Naive thymus-derived CD4-positive, alpha-beta T cell (primary cell): Measurements from ENCODE around the gene AKAP5. TPM values are rescaled to one million over a fixed set of nuclear protein-coding genes. Genes with fewer than 3 reads are reported as not detected.
A peak's percentile ranks its signal among the peaks of the same experiment; 100 is the strongest.

Experiments
- ATAC-seq: fragments of 150-1000 bp; cut with Tn5 transposase; 2 replicates; pipeline ENCODE4 v1.10.0; 2021; ENCODE audit warnings: mild to moderate bottlenecking, moderate library complexity
- CTCF ChIA-PET: fragments of 350-600 bp; sonication (Branson Sonifier 250); formaldehyde crosslinking; loops from one replicate; lab custom pipeline; 2021; ENCODE audit warnings: antibody characterized with exemption; lab: Charles Lee
- POLR2A ChIA-PET: fragments of 350-600 bp; sonication (Branson Sonifier 250); formaldehyde crosslinking; loops from one replicate; lab custom pipeline; 2021; ENCODE audit warnings: antibody characterized with exemption, inconsistent platforms; lab: Charles Lee
- DNase-seq, 9 donors: peaks; one replicate each; pipeline versions ENCODE4 v3.0.0 to v3.0.0-alpha.2; 2020 to 2022; ENCODE audit warnings: mixed read lengths in 1 of 9
- H3K27ac ChIP-seq: one replicate; pipeline ENCODE4 v1.7.0; 2013; ENCODE audit warnings: mild to moderate bottlenecking, low read depth, low read length, moderate library complexity
- H3K27me3 ChIP-seq, 2 donors: one replicate each; pipeline ENCODE4 v1.7.0; 2013; ENCODE audit warnings: low read length in 2 of 2, mild to moderate bottlenecking in 2 of 2, moderate library complexity in 2 of 2; ENCODE audit not compliant: control insufficient read depth in 2 of 2, insufficient read depth in 2 of 2
- H3K36me3 ChIP-seq, 3 experiments: 1 replicate in 2 of 3; 2 replicates in 1 of 3; pipeline ENCODE4 v1.7.0; 2013; ENCODE audit warnings: low read length in 3 of 3, mild to moderate bottlenecking in 3 of 3, moderate library complexity in 1 of 3; ENCODE audit not compliant: insufficient read depth in 3 of 3, control insufficient read depth in 2 of 3
- H3K4me1 ChIP-seq, 2 donors: one replicate each; pipeline ENCODE4 v1.7.0; 2013; ENCODE audit warnings: low read length in 2 of 2, mild to moderate bottlenecking in 2 of 2, moderate library complexity in 1 of 2; ENCODE audit not compliant: control insufficient read depth in 2 of 2, insufficient read depth in 2 of 2
- H3K4me3 ChIP-seq: 2 replicates; pipeline ENCODE4 v1.7.0; 2013; ENCODE audit warnings: mild to moderate bottlenecking, low read length
- H3K9me3 ChIP-seq, 3 experiments: 1 replicate in 2 of 3; 2 replicates in 1 of 3; pipeline ENCODE4 v1.7.0; 2013; ENCODE audit warnings: low read length in 3 of 3; ENCODE audit not compliant: control insufficient read depth in 2 of 3
- H3K27ac Mint-ChIP-seq, 9 donors: one replicate each; pipeline ENCODE4 v1.8.0; 2020 to 2022; ENCODE audit warnings: mixed read lengths in 9 of 9, mild to moderate bottlenecking in 8 of 9, moderate library complexity in 5 of 9, inconsistent platforms in 2 of 9
- H3K27me3 Mint-ChIP-seq, 5 donors: one replicate each; pipeline ENCODE4 v1.8.0; 2021 to 2022; ENCODE audit warnings: mixed read lengths in 5 of 5, mild to moderate bottlenecking in 1 of 5
- H3K36me3 Mint-ChIP-seq, 5 donors: one replicate each; pipeline ENCODE4 v1.8.0; 2020 to 2022; ENCODE audit warnings: mixed read lengths in 5 of 5, mild to moderate bottlenecking in 3 of 5, inconsistent platforms in 1 of 5
- H3K4me1 Mint-ChIP-seq, 7 donors: one replicate each; pipeline ENCODE4 v1.8.0; 2020 to 2022; ENCODE audit warnings: mixed read lengths in 7 of 7, mild to moderate bottlenecking in 3 of 7, inconsistent platforms in 1 of 7
- H3K4me3 Mint-ChIP-seq, 10 donors: one replicate each; pipeline ENCODE4 v1.8.0; 2020 to 2022; ENCODE audit warnings: mild to moderate bottlenecking in 10 of 10, mixed read lengths in 10 of 10, moderate library complexity in 6 of 10, inconsistent platforms in 2 of 10
- H3K9me3 Mint-ChIP-seq, 11 donors: one replicate each; pipeline ENCODE4 v1.8.0; 2020 to 2022; ENCODE audit warnings: mixed read lengths in 11 of 11, mild to moderate bottlenecking in 4 of 11, inconsistent platforms in 1 of 11, moderate library complexity in 1 of 11
- intact Hi-C, 2 donors: fragments of 100-400 bp; cut with micrococcal nuclease; formaldehyde crosslinking; loops; one replicate each; pipeline ENCODE4 v1.15.1; 2023
- polyA plus RNA-seq, 2 donors: library from polyadenylated mRNA; unstranded; fragments of 300-500 nt; fragmentation: Illumina TruSeq; gene quantifications; one replicate each; pipeline ENCODE4 v1.2.3, GENCODE V29; 2021
- total RNA-seq, 6 experiments: library from RNA in 5 of 6; stranded (reverse) in 5 of 6; gene quantifications; 1 replicate in 5 of 6; 2 replicates in 1 of 6; pipeline ENCODE4 v1.2.3 and lab custom pipeline; 2021 to 2026

Gene AKAP5
- total and polyA plus RNA-seq, 7 experiments from 2014 or later: 0.03 to 1.7 (median 0.12) TPM; not detected in 1

GRCh38 chr14:64504310-64504896, 39.1 kb downstream of the AKAP5 start, which contains the start of gene ZBTB1:
ZBTB1 (plus strand) TSS chr14:64504770; CDS start chr14:64521505, 16,735 bp downstream.
- Mint-ChIP-seq H3K36me3 (peaks cover 0 to 42% (median 0%) of the 10 kb centered on the region in 5 donors), H3K4me3 (peak within 1 kb of the TSS; percentile 88 to 100 (median 96)), H3K9me3 (peaks cover 0 to 6% (median 0%) of the 10 kb centered on the region in 11 donors), H3K4me1 (peaks cover 46 to 70% (median 60%) of the 10 kb centered on the region in 7 donors), H3K27me3 (peaks cover 0 to 3% (median 0%) of the 10 kb centered on the region in 5 donors), H3K27ac (peak within 1 kb of the TSS; percentile 96 to 100 (median 100))
- ATAC-seq (peak; percentile 54), DNase-seq (peak; percentile 75 to 90 (median 85))
- peaks cover 0 to 8% (median 0%) of the 10 kb centered on the region in 3 experiments for H3K36me3 ChIP-seq
- ChIA-PET CTCF (interaction anchor here (0.6 to 1.4 kb wide), 2 partner anchors 75 to 870 kb away, joined by 3 read pairs; no protein-coding TSS in a partner anchor), POLR2A (interaction anchor here (0.8 to 6.5 kb wide), 17 partner anchors 9 to 961 kb away, joined by 3 to 157 read pairs (median 6); partner anchors contain the start of genes AKAP5, HSPA2, MTHFD1 and PPP2R5E)
- intact Hi-C loops: loop anchor here (1.0 to 5.0 kb wide), 6 partner anchors 37 to 1342 kb away; partner anchors contain the start of genes AKAP5 (in 1 of the 2), CHURC1 (in 1 of the 2), FNTB (in 1 of the 2) and SGPP1 (in 1 of the 2)
- H3K4me3 ChIP-seq: peak within 1 kb of the TSS; percentile 88
- peak within 1 kb of the TSS; percentile 99 for H3K27ac ChIP-seq
- H3K27me3 ChIP-seq: no peaks in the 10 kb centered on the region
- peaks cover 39 to 57% of the 10 kb centered on the region in 2 donors for H3K4me1 ChIP-seq
- no peaks in the 10 kb centered on the region for H3K9me3 ChIP-seq

DNA sequence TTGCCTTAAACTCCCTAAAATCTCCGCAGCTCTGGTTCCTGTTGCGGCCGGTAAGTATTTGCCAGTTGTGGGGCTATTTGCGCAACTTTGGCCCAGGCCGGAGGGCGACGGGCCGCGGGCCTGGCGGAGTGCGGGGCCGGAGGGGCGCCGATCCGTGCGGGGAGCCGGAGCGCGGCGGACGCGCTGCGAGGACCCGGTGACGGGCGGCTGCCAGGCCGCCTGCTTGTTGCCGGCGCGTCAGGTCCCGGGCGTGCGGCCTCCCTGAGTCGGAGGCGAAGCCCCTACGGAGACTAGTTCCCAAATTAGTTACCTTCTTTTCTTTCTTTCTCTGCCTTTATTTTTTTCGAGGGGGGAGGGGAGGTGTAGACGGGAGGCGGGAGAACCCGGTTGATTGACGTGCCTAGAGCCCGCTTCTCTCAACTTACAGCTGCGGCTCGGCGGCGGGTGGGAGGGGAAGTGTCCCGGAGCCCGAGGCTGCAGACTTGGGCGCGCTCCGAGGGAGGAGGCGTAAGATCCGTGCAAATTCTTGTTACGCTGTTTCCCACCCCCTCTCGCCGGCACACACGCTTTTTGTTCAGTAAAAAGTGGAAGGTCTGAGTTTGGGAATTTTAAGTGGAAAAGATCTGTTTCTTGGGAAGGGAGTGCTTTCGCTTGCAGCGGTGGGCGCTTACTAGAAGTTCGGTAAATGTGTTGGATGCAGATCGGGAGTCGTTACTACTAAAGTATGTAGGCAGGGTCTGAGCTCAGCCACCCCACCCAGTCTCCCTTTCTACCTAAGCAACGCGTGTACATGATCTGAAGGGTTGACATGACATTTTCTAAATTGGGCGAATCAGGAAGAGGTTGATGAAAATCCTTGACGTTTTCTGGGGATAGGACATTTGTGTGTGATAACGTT, 39.8 kb downstream of the AKAP5 start:
- peaks cover 44 to 70% (median 58%) of the 10 kb centered on the region in 7 donors for H3K4me1 Mint-ChIP-seq
- DNase-seq: peak; percentile 57 to 92 (median 88)

GRCh38 chr14:64506721-64507120, 41.4 kb downstream of the AKAP5 start:
- Mint-ChIP-seq H3K27me3 (peaks cover 0 to 3% (median 0%) of the 10 kb centered on the region in 5 donors), H3K36me3 (peaks cover 0 to 35% (median 0%) of the 10 kb centered on the region in 5 donors), H3K27ac (peak overlapping the region; percentile 59 to 100 (median 97)), H3K4me1 (peaks cover 60 to 76% (median 66%) of the 10 kb centered on the region in 7 donors), H3K4me3 (peak overlapping the region; percentile 88 to 100 (median 92)), H3K9me3 (peaks cover 0 to 6% (median 0%) of the 10 kb centered on the region in 11 donors)
- peak overlapping the region; percentile 88 for H3K4me3 ChIP-seq
- H3K27me3 ChIP-seq: no peaks in the 10 kb centered on the region
- DNase-seq (no peak), ATAC-seq (no peak)
- H3K36me3 ChIP-seq: peaks cover 0 to 8% (median 0%) of the 10 kb centered on the region in 3 experiments
- peak overlapping the region; percentile 99 for H3K27ac ChIP-seq
- peaks cover 38 to 53% of the 10 kb centered on the region in 2 donors for H3K4me1 ChIP-seq
- ChIA-PET CTCF (interaction anchor here (0.8 kb wide), 1 partner anchor 10 kb away, joined by 4 read pairs; no protein-coding TSS in a partner anchor), POLR2A (interaction anchor here (0.6 to 2.9 kb wide), 4 partner anchors 9 to 43 kb away, joined by 3 to 17 read pairs (median 8); no protein-coding TSS in a partner anchor)
- H3K9me3 ChIP-seq: no peaks in the 10 kb centered on the region
- intact Hi-C loops: no loop called here

More for the DNA sequence above, 39.8 kb downstream of the AKAP5 start:
- Histone ChIP-seq H3K4me3 (peak overlapping the region; percentile 88), H3K27me3 (no peaks in the 10 kb centered on the region), H3K4me1 (peaks cover 35 to 52% of the 10 kb centered on the region in 2 donors), H3K27ac (peak overlapping the region; percentile 99), H3K36me3 (peaks cover 0 to 8% (median 0%) of the 10 kb centered on the region in 3 experiments), H3K9me3 (no peaks in the 10 kb centered on the region)
- ChIA-PET POLR2A (interaction anchor here (0.6 to 6.5 kb wide), 22 partner anchors 8 to 962 kb away, joined by 3 to 157 read pairs (median 6); partner anchors contain the start of genes AKAP5, HSPA2, MTHFD1 and PPP2R5E), CTCF (interaction anchor here (0.6 to 1.4 kb wide), 3 partner anchors 75 to 871 kb away, joined by 3 read pairs; no protein-coding TSS in a partner anchor)
- H3K27ac Mint-ChIP-seq: peak overlapping the region; percentile 93 to 100 (median 99)
- H3K27me3 Mint-ChIP-seq: peaks cover 0 to 3% (median 0%) of the 10 kb centered on the region in 5 donors
- ATAC-seq: peak; percentile 36
- H3K36me3 Mint-ChIP-seq: peaks cover 0 to 35% (median 0%) of the 10 kb centered on the region in 5 donors
- H3K4me3 Mint-ChIP-seq: peak overlapping the region; percentile 88 to 100 (median 96)
- intact Hi-C loops: loop anchor here (1.0 to 5.0 kb wide), 8 partner anchors 38 to 1342 kb away; partner anchors contain the start of genes AKAP5 (in 2 of the 2), CHURC1 (in 1 of the 2), FNTB (in 1 of the 2) and SGPP1 (in 1 of the 2)
- peaks cover 0 to 6% (median 0%) of the 10 kb centered on the region in 11 donors for H3K9me3 Mint-ChIP-seq

DNA sequence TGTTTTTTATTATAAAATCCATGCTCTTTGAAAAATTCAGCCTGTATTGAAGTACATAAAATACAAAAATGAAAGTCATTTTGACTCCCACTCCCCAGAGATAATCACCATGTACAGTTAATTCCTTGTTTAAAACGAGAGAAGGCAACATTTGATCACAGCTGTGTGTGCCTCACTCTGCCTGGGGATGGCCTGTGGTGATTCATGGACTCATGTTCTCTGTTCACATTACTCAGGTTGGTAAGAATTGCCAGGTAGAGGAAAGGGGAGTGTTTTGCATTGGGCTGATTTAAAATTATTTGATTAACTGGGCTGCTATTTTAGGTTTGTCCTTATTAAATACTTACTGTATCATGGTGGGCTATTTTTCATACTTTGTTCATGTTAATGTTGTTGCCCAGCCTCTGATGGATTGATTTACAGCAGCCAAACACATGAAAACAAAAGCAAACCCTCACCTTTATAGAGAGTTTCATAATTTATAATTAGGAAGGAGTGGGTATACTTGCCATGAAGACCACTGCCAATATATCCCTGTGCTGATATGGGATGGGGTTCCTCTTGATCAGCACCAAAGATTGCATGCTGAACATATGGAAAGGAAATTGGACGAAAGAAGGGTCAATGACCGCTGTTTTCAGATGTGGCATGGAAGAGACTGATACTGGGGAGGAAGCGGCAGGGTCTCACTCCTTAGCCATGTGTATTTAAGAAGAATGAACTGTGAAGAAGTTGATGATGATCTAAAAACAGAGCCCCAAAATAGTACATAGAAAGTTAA, 42.3 kb downstream of the AKAP5 start:
- DNase-seq: no peak
- Histone ChIP-seq H3K36me3 (peaks cover 0 to 8% (median 0%) of the 10 kb centered on the region in 3 experiments), H3K9me3 (no peaks in the 10 kb centered on the region), H3K27me3 (no peaks in the 10 kb centered on the region), H3K4me3 (peak overlapping the region; percentile 88), H3K27ac (peak overlapping the region; percentile 99), H3K4me1 (peaks cover 41 to 49% of the 10 kb centered on the region in 2 donors)
- intact Hi-C loops: no loop called here
- Mint-ChIP-seq H3K9me3 (peaks cover 0 to 6% (median 0%) of the 10 kb centered on the region in 11 donors), H3K4me1 (peaks cover 60 to 75% (median 68%) of the 10 kb centered on the region in 7 donors), H3K27ac (peak overlapping the region; percentile 66 to 100 (median 97)), H3K27me3 (peaks cover 0 to 3% (median 0%) of the 10 kb centered on the region in 5 donors), H3K4me3 (peak overlapping the region; percentile 66 to 100 (median 92)), H3K36me3 (peaks cover 0 to 29% (median 0%) of the 10 kb centered on the region in 5 donors)
- ChIA-PET POLR2A (interaction anchor here (0.6 to 2.6 kb wide), 5 partner anchors 10 to 41 kb away, joined by 3 to 14 read pairs (median 3); no protein-coding TSS in a partner anchor), CTCF (interaction anchor here (0.8 to 5.5 kb wide), 4 partner anchors 11 to 164 kb away, joined by 4 to 40 read pairs (median 25); no protein-coding TSS in a partner anchor)
- ATAC-seq: no peak

GRCh38 chr14:64508215-64508776, 43.0 kb downstream of the AKAP5 start:
- peak overlapping the region; percentile 99 for H3K27ac ChIP-seq

More at GRCh38 chr14:64508215-64508776, 43.0 kb downstream of the AKAP5 start:
- H3K4me1 Mint-ChIP-seq: peaks cover 61 to 82% (median 75%) of the 10 kb centered on the region in 7 donors
- POLR2A ChIA-PET: interaction anchor here (0.7 to 2.6 kb wide), 5 partner anchors 11 to 78 kb away, joined by 3 to 14 read pairs (median 3); no protein-coding TSS in a partner anchor
- Histone ChIP-seq H3K9me3 (no peaks in the 10 kb centered on the region), H3K36me3 (peaks cover 0 to 2% (median 0%) of the 10 kb centered on the region in 3 experiments), H3K4me3 (no peak overlapping the region), H3K4me1 (peaks cover 46 to 56% of the 10 kb centered on the region in 2 donors), H3K27me3 (no peaks in the 10 kb centered on the region)
- intact Hi-C loops: no loop called here
- H3K36me3 Mint-ChIP-seq: peaks cover 0 to 26% (median 0%) of the 10 kb centered on the region in 5 donors
- no peak for DNase-seq
- H3K9me3 Mint-ChIP-seq: peaks cover 0 to 6% (median 0%) of the 10 kb centered on the region in 11 donors
- CTCF ChIA-PET: interaction anchor here (1.5 to 5.5 kb wide), 5 partner anchors 10 to 164 kb away, joined by 3 to 40 read pairs (median 17); no protein-coding TSS in a partner anchor
- H3K4me3 Mint-ChIP-seq: peak overlapping the region in 8 of 10 donors; percentile 17 to 100 (median 88)
- peak overlapping the region; percentile 71 to 100 (median 97) for H3K27ac Mint-ChIP-seq
- H3K27me3 Mint-ChIP-seq: peaks cover 0 to 3% (median 0%) of the 10 kb centered on the region in 5 donors
- no peak for ATAC-seq
